DND-41 (cell line): ENCODE measurements around the gene INAFM2.

Experiments used
- ATAC-seq: fragments of 200-7000 bp; cut with Tn5 transposase; 3 replicates; pipeline ENCODE4 v1.9.1; 2021; ENCODE audit warnings: low read depth; ENCODE audit not compliant: insufficient read depth
- DNase-seq: peaks from one replicate; pipeline ENCODE4 v3.0.0-alpha.2; 2020
- H2AFZ ChIP-seq: 2 replicates; pipeline ENCODE4 v1.6.0; 2012; ENCODE audit warnings: low read depth, low read length
- H3K27ac ChIP-seq: 2 replicates; pipeline ENCODE4 v1.5.1; 2012; ENCODE audit warnings: low read length, inconsistent platforms
- H3K27me3 ChIP-seq: fragments of 200-600 bp; sonication (generic); 2 replicates; pipeline ENCODE4 v1.6.0; 2012; ENCODE audit warnings: low read length, mild to moderate bottlenecking, inconsistent platforms; ENCODE audit not compliant: insufficient read depth, poor library complexity
- H3K36me3 ChIP-seq: 2 replicates; pipeline ENCODE4 v1.5.1; 2012; ENCODE audit warnings: low read length, inconsistent platforms; ENCODE audit not compliant: insufficient read depth
- H3K4me1 ChIP-seq: 2 replicates; pipeline ENCODE4 v1.5.1; 2012; ENCODE audit warnings: mild to moderate bottlenecking, low read length; ENCODE audit not compliant: insufficient read depth
- H3K4me2 ChIP-seq: 2 replicates; pipeline ENCODE4 v1.6.0; 2012; ENCODE audit warnings: mild to moderate bottlenecking, moderate library complexity, low read length, inconsistent platforms; ENCODE audit not compliant: insufficient read depth
- H3K4me3 ChIP-seq, 2 experiments: fragments of 200-600 bp in 1 of 2; shearing (Covaris generic) in 1 of 2; 2 replicates each; pipeline ENCODE4 v1.5.1; 2012 to 2016; ENCODE audit warnings: inconsistent platforms in 2 of 2, low read length in 2 of 2, mild to moderate bottlenecking in 2 of 2, low read depth in 1 of 2, moderate library complexity in 1 of 2
- H3K79me2 ChIP-seq: 2 replicates; pipeline ENCODE4 v1.6.0; 2012; ENCODE audit warnings: low read length, inconsistent platforms; ENCODE audit not compliant: insufficient read depth
- H3K9ac ChIP-seq: 2 replicates; pipeline ENCODE4 v1.6.0; 2012; ENCODE audit warnings: low read depth, mild to moderate bottlenecking, inconsistent platforms, low read length, moderate library complexity
- H3K9me3 ChIP-seq: 2 replicates; pipeline ENCODE4 v1.5.1; 2012; ENCODE audit warnings: low read length, moderate library complexity, mild to moderate bottlenecking, inconsistent platforms; ENCODE audit not compliant: insufficient read depth, severe bottlenecking
- H4K20me1 ChIP-seq: 2 replicates; pipeline ENCODE4 v1.6.0; 2012; ENCODE audit warnings: low read length; ENCODE audit not compliant: insufficient read depth
- CTCF ChIP-seq: IDR thresholded peaks from 2 replicates; pipeline ENCODE4 v1.5.1; 2012; ENCODE audit warnings: borderline replicate concordance, low read length, moderate library complexity, mild to moderate bottlenecking; ENCODE audit not compliant: poor library complexity, severe bottlenecking; ENCODE audit errors: extremely low read depth
- EZH2 ChIP-seq: IDR thresholded peaks from 3 replicates; pipeline ENCODE4 v1.6.1; 2012; ENCODE audit warnings: borderline replicate concordance, low read depth, mild to moderate bottlenecking, moderate library complexity, low read length, inconsistent platforms; ENCODE audit not compliant: severe bottlenecking

INAFM2 gene

GRCh38 chr15:40310001-40310959, 13.2 kb upstream of the INAFM2 start:
- no peak overlapping the region for H3K4me2 ChIP-seq
- H3K4me1 ChIP-seq: peaks cover 46% of the 10 kb centered on the region
- H3K27ac ChIP-seq: no peak overlapping the region
- H4K20me1 ChIP-seq: no peaks in the 10 kb centered on the region
- H3K36me3 ChIP-seq: no peaks in the 10 kb centered on the region
- H3K79me2 ChIP-seq: peaks cover 4% of the 10 kb centered on the region; the same call in 1 of the 2 replicates
- DNase-seq: peak; percentile 64
- H3K4me3 ChIP-seq: no peak overlapping the region
- H3K9me3 ChIP-seq: no peaks in the 10 kb centered on the region
- no peak overlapping the region for H2AFZ ChIP-seq
- no peak overlapping the region for H3K9ac ChIP-seq
- peaks cover 1% of the 10 kb centered on the region for H3K27me3 ChIP-seq
- ATAC-seq: peak; percentile 32
- TF ChIP-seq EZH2 (no peak), CTCF (peak; percentile 79)

- no peak overlapping the region for H3K4me2 ChIP-seq
- no peak for ATAC-seq
These were observed 12.5 kb upstream of the INAFM2 start for GRCh38 chr15:40310993-40311392.

GRCh38 chr15:40312370-40313158, 10.9 kb upstream of the INAFM2 start:
- DNase-seq (no peak), ATAC-seq (no peak)
- Histone ChIP-seq H2AFZ (no peak overlapping the region), H3K79me2 (no peaks in the 10 kb centered on the region), H4K20me1 (no peaks in the 10 kb centered on the region), H3K9me3 (no peaks in the 10 kb centered on the region), H3K9ac (no peak overlapping the region), H3K4me2 (no peak overlapping the region), H3K27me3 (peaks cover 8% of the 10 kb centered on the region), H3K4me3 (no peak overlapping the region), H3K36me3 (no peaks in the 10 kb centered on the region), H3K4me1 (peaks cover 25% of the 10 kb centered on the region), H3K27ac (no peak overlapping the region)
- TF ChIP-seq CTCF (no peak), EZH2 (no peak)

More at GRCh38 chr15:40310993-40311392, 12.5 kb upstream of the INAFM2 start:
- peaks cover 41% of the 10 kb centered on the region for H3K4me1 ChIP-seq
- H3K27ac ChIP-seq: no peak overlapping the region
- H3K9me3 ChIP-seq: no peaks in the 10 kb centered on the region
- no peak overlapping the region for H3K9ac ChIP-seq
- H3K27me3 ChIP-seq: peaks cover 4% of the 10 kb centered on the region
- no peak overlapping the region for H3K4me3 ChIP-seq
- no peak for DNase-seq
- H4K20me1 ChIP-seq: no peaks in the 10 kb centered on the region
- H3K79me2 ChIP-seq: peaks cover 4% of the 10 kb centered on the region; the same call in 1 of the 2 replicates
- no peaks in the 10 kb centered on the region for H3K36me3 ChIP-seq
- H2AFZ ChIP-seq: no peak overlapping the region; the same call in 1 of the 2 replicates
- TF ChIP-seq CTCF: no peak
- TF ChIP-seq EZH2: no peak
